DOHH2 (cell line): ENCODE data around the gene GCSAM.

Experiments
- H3F3A ChIP-seq: fragments of 200-600 bp; sonication (generic), shearing (Covaris generic); 2 replicates; pipeline ENCODE4 v1.6.0; 2016; ENCODE audit warnings: antibody characterized with exemption, mild to moderate bottlenecking; ENCODE audit not compliant: control insufficient read depth, insufficient read depth
- H3K27ac ChIP-seq: fragments of 200-600 bp; sonication (generic); 2 replicates; pipeline ENCODE4 v1.5.1; 2014; ENCODE audit warnings: low read depth, mild to moderate bottlenecking, low read length, moderate library complexity
- H3K27me3 ChIP-seq: fragments of 200-600 bp; sonication (generic); 2 replicates; pipeline ENCODE4 v1.6.1; 2014; ENCODE audit warnings: mild to moderate bottlenecking, low read length, mixed read lengths; ENCODE audit not compliant: control insufficient read depth
- H3K36me3 ChIP-seq: fragments of 200-600 bp; sonication (generic); 2 replicates; pipeline ENCODE4 v1.6.1; 2014; ENCODE audit warnings: mild to moderate bottlenecking, low read length, moderate library complexity, mixed read lengths; ENCODE audit not compliant: control insufficient read depth
- H3K4me1 ChIP-seq: fragments of 200-600 bp; sonication (generic); 2 replicates; pipeline ENCODE4 v1.6.1; 2014; ENCODE audit warnings: mild to moderate bottlenecking, low read length, mixed read lengths; ENCODE audit not compliant: control insufficient read depth
- H3K4me2 ChIP-seq: fragments of 200-600 bp; sonication (generic); 2 replicates; pipeline ENCODE4 v1.6.0; 2014; ENCODE audit warnings: mild to moderate bottlenecking, low read length, moderate library complexity
- H3K4me3 ChIP-seq: fragments of 200-600 bp; sonication (generic); 2 replicates; pipeline ENCODE4 v1.5.1; 2014; ENCODE audit warnings: mild to moderate bottlenecking, low read length, mixed read lengths
- H3K79me2 ChIP-seq: fragments of 200-600 bp; sonication (generic); 2 replicates; pipeline ENCODE4 v1.6.1; 2014; ENCODE audit warnings: mild to moderate bottlenecking, low read length, mixed read lengths; ENCODE audit not compliant: control insufficient read depth
- H3K9me2 ChIP-seq: fragments of 200-600 bp; sonication (generic); replicated peaks from 2 replicates; pipeline ENCODE4 v1.6.1; 2014; ENCODE audit warnings: mild to moderate bottlenecking, low read length, mixed read lengths; ENCODE audit not compliant: control insufficient read depth
- H3K9me3 ChIP-seq: fragments of 200-600 bp; sonication (generic); 2 replicates; pipeline ENCODE4 v1.6.1; 2014; ENCODE audit warnings: antibody characterized with exemption, low read length, mixed read lengths; ENCODE audit not compliant: control insufficient read depth, insufficient read depth
- H4K20me1 ChIP-seq: fragments of 200-600 bp; sonication (generic); 2 replicates; pipeline ENCODE4 v1.6.0; 2014; ENCODE audit warnings: low read depth, mild to moderate bottlenecking, antibody characterized with exemption, low read length, moderate library complexity; ENCODE audit not compliant: control insufficient read depth, insufficient read depth
- CTCF ChIP-seq: fragments of 200-600 bp; sonication (generic); IDR thresholded peaks from one replicate; pipeline ENCODE4 v1.5.1; 2014; ENCODE audit warnings: antibody characterized with exemption, mild to moderate bottlenecking, low read depth, low read length; ENCODE audit not compliant: poor library complexity, severe bottlenecking
- EZH2phosphoT487 ChIP-seq: fragments of 200-600 bp; sonication (generic); IDR thresholded peaks from 2 replicates; pipeline ENCODE4 v1.6.1; 2017; ENCODE audit warnings: borderline replicate concordance, mild to moderate bottlenecking, antibody characterized with exemption, low read length, moderate library complexity, mixed read lengths

The GCSAM gene

GRCh38 chr3:112115806-112116383 lies 17.2 kb downstream of the GCSAM start:
- TF ChIP-seq CTCF = no peak
- Histone ChIP-seq H3K9me3 (no peaks in the 10 kb centered on the region), H3K4me2 (peak overlapping the region; percentile 82), H4K20me1 (no peaks in the 10 kb centered on the region), H3K4me3 (peak overlapping the region; percentile 65), H3K4me1 (peaks cover 99% of the 10 kb centered on the region), H3K79me2 (peaks cover 23% of the 10 kb centered on the region), H3K27ac (peak overlapping the region; percentile 99), H3K36me3 (peaks cover 59% of the 10 kb centered on the region), H3K9me2 (no peaks in the 10 kb centered on the region), H3K27me3 (no peaks in the 10 kb centered on the region), H3F3A (peaks cover 71% of the 10 kb centered on the region)

- H3F3A ChIP-seq = peaks cover 66% of the 10 kb centered on the region
- H3K9me2 ChIP-seq = no peaks in the 10 kb centered on the region
- no peaks in the 10 kb centered on the region for H3K9me3 ChIP-seq
- peak overlapping the region; percentile 99 for H3K27ac ChIP-seq
- no peak for TF ChIP-seq EZH2phosphoT487
- TF ChIP-seq CTCF = no peak
- H3K4me1 ChIP-seq = peaks cover 92% of the 10 kb centered on the region
- peaks cover 23% of the 10 kb centered on the region for H3K79me2 ChIP-seq
- H3K27me3 ChIP-seq = no peaks in the 10 kb centered on the region
- peak overlapping the region; percentile 65 for H3K4me3 ChIP-seq
- no peaks in the 10 kb centered on the region for H4K20me1 ChIP-seq
- H3K36me3 ChIP-seq = peaks cover 61% of the 10 kb centered on the region
- H3K4me2 ChIP-seq = peak overlapping the region; percentile 82
Measured at GRCh38 chr3:112115161-112115739, 17.8 kb downstream of the GCSAM start.

GRCh38 chr3:112114576-112115160 lies 18.4 kb downstream of the GCSAM start:
- Histone ChIP-seq H3K27me3 (no peaks in the 10 kb centered on the region), H3K4me2 (peak overlapping the region; percentile 82), H3K9me3 (no peaks in the 10 kb centered on the region), H3K4me3 (peak overlapping the region; percentile 65), H4K20me1 (no peaks in the 10 kb centered on the region), H3K27ac (peak overlapping the region; percentile 99), H3F3A (peaks cover 61% of the 10 kb centered on the region), H3K9me2 (no peaks in the 10 kb centered on the region), H3K4me1 (peaks cover 90% of the 10 kb centered on the region), H3K79me2 (peaks cover 21% of the 10 kb centered on the region), H3K36me3 (peaks cover 59% of the 10 kb centered on the region)
- no peak for TF ChIP-seq CTCF
- no peak for TF ChIP-seq EZH2phosphoT487
